Pancreas (tissue), 10 donors: Measurements from ENCODE around the gene C16orf87. TPM values are rescaled to one million over a fixed set of nuclear protein-coding genes. Genes with fewer than 3 reads are reported as not detected.

Experiments used
- ATAC-seq, 4 donors: fragments of 200-7000 bp; cut with Tn5 transposase; one replicate each; pipeline versions ENCODE4 v1.8.0 to v1.9.1; 2020; ENCODE audit warnings: mild to moderate bottlenecking in 4 of 4, moderate library complexity in 4 of 4
- DNase-seq, 6 donors: peaks; one replicate each; pipeline ENCODE4 v3.0.0-alpha.2; 2020
- FAIRE-seq: peaks from 2 replicates; lab custom pipeline; 2012; peaks lifted over from hg19 to GRCh38; lab: Jason Lieb, UNC
- H3K27ac ChIP-seq, 4 donors: fragments of 200-600 bp; sonication (generic); 1 replicate in 3 of 4; 2 replicates in 1 of 4; pipeline versions ENCODE4 v1.5.0 to v1.8.0; 2020
- H3K27me3 ChIP-seq, 4 donors: fragments of 200-600 bp; one replicate each; pipeline ENCODE4 v1.8.0; 2021
- H3K36me3 ChIP-seq, 3 donors: fragments of 200-600 bp; sonication (generic) in 1 of 3; one replicate each; pipeline versions ENCODE4 v1.5.0 to v1.8.0; 2020 to 2021
- H3K4me1 ChIP-seq, 3 donors: fragments of 200-600 bp; one replicate each; pipeline ENCODE4 v1.8.0; 2021
- H3K4me3 ChIP-seq, 4 donors: fragments of 200-600 bp; sonication (generic) in 2 of 4; one replicate each; pipeline versions ENCODE4 v1.5.0 to v1.8.0; 2020 to 2021
- H3K9me3 ChIP-seq, 4 donors: fragments of 200-600 bp; one replicate each; pipeline ENCODE4 v1.8.0; 2021
- CTCF ChIP-seq, 4 donors: fragments of 200-600 bp; sonication (generic) in 3 of 4; IDR thresholded peaks; one replicate each; pipeline versions ENCODE4 v1.5.0 to v1.8.0; 2021; ENCODE audit warnings: antibody characterized with exemption in 4 of 4
- WGBS, 2 donors: extraction: QIAGEN DNeasy Blood & Tissue Kit; methylation state at CpG; one replicate each; pipeline ENCODE4 v1.1.7; 2013; 5-methylcytosine and 5-hydroxymethylcytosine counted together
- intact Hi-C, 3 donors: fragments of 100-400 bp; cut with DNase I; formaldehyde crosslinking; loops; one replicate each; pipeline versions ENCODE4 v1.11.1 to v1.14.2; 2022
- polyA plus RNA-seq, 2 donors: library from polyadenylated mRNA; stranded (reverse); fragments of 200-250 nt; gene quantifications; one replicate each; pipeline ENCODE4 v1.2.3, GENCODE V29; 2013
- total RNA-seq, 6 donors: library from RNA; stranded (reverse); fragmentation: NEBNext Ultra II Directional in 4 of 6; extraction: Animal tissue kit (Norgen Biotek cat#: 25700) in 4 of 6; gene quantifications; one replicate each; pipeline versions ENCODE4 v1.2.1 to v1.2.4, GENCODE V29; 2021 to 2023
- donor health status: healthy with polysubstance abuse.
- donor health status: DM: no; HTN: no; CAD: no; lungs with moderate emphysema.
- donor health status: DM: no; HTN: no; CAD: no.
- donor health status: control.
- donor health status: control.
- donor health status: Bipolar disorder and iron deficiency.
- donor health status: DM: yes; HTN: yes; CAD: no.
- donor health status: DM: no; HTN: no; CAD: no.
- donor health status: DM: no; HTN: no; CAD: no.
- donor health status: DM: yes; HTN: yes; CAD: no.

The C16orf87 gene
- total and polyA plus RNA-seq, 8 donors, result 1.0 to 3.1 (median 2.3) TPM

- no peak for DNase-seq
- no peak for FAIRE-seq
- TF ChIP-seq CTCF (IDR thresholded peaks at IDR 0.05), result no peak
- ATAC-seq, result no peak
- no peaks in the 10 kb centered on the region for H3K36me3 ChIP-seq
- peaks cover 0 to 4% (median 4%) of the 10 kb centered on the region in 3 donors for H3K4me1 ChIP-seq
- intact Hi-C loops, result no loop called here
- no peaks in the 10 kb centered on the region for H3K9me3 ChIP-seq
- no peak overlapping the region for H3K4me3 ChIP-seq
- no peak overlapping the region for H3K27ac ChIP-seq
- no peaks in the 10 kb centered on the region for H3K27me3 ChIP-seq
- WGBS, 2 donors, result 71 to 79% methylated on average over 3 of the region's 3 CpGs
These were observed 21.1 kb upstream of the C16orf87 start for GRCh38 chr16:46852130-46852529.

- intact Hi-C loops, result no loop called here
- H3K4me3 ChIP-seq, result no peak overlapping the region
- DNase-seq, result no peak
- no peak for FAIRE-seq
- TF ChIP-seq CTCF (IDR thresholded peaks at IDR 0.05), result no peak
- H3K27ac ChIP-seq, result no peak overlapping the region
- H3K4me1 ChIP-seq, result peaks cover 0 to 4% (median 4%) of the 10 kb centered on the region in 3 donors
- H3K27me3 ChIP-seq, result no peaks in the 10 kb centered on the region
- no peak for ATAC-seq
- H3K9me3 ChIP-seq, result no peaks in the 10 kb centered on the region
- 72 to 81% methylated on average over 5 of the region's 5 CpGs for WGBS, 2 donors
- no peaks in the 10 kb centered on the region for H3K36me3 ChIP-seq
These were observed 19.9 kb upstream of the C16orf87 start for GRCh38 chr16:46850619-46851555.

- TF ChIP-seq CTCF (IDR thresholded peaks at IDR 0.05), result no peak
- H3K36me3 ChIP-seq, result no peaks in the 10 kb centered on the region
- DNase-seq, result no peak
- H3K9me3 ChIP-seq, result no peaks in the 10 kb centered on the region
- no peak for ATAC-seq
- H3K4me1 ChIP-seq, result no peaks in the 10 kb centered on the region
- WGBS, 2 donors, result 69 to 71% methylated on average over 5 of the region's 5 CpGs
- H3K4me3 ChIP-seq, result no peak overlapping the region
- H3K27me3 ChIP-seq, result no peaks in the 10 kb centered on the region
- FAIRE-seq, result no peak
- intact Hi-C loops, result no loop called here
- no peak overlapping the region for H3K27ac ChIP-seq
These were observed 18.1 kb upstream of the C16orf87 start for GRCh38 chr16:46848768-46849764.

- Histone ChIP-seq H3K27me3 (no peaks in the 10 kb centered on the region), H3K36me3 (no peaks in the 10 kb centered on the region), H3K27ac (no peak overlapping the region), H3K4me1 (no peaks in the 10 kb centered on the region), H3K4me3 (no peak overlapping the region), H3K9me3 (no peaks in the 10 kb centered on the region)
- DNase-seq, result no peak
- TF ChIP-seq CTCF (IDR thresholded peaks at IDR 0.05), result no peak
- intact Hi-C loops, result no loop called here
- ATAC-seq, result no peak
- no peak for FAIRE-seq
- 86 to 89% methylated on average over 5 of the region's 5 CpGs for WGBS, 2 donors
These were observed 15.0 kb upstream of the C16orf87 start for GRCh38 chr16:46845952-46846351.
